Measurements from ENCODE around the gene C1QTNF2. TPM values are rescaled to one million over a fixed set of nuclear protein-coding genes. Genes with fewer than 3 reads are reported as not detected.

The C1QTNF2 gene
- total and polyA plus RNA-seq, 7 donors, result 0.08 to 1.8 (median 0.35) TPM

DNA sequence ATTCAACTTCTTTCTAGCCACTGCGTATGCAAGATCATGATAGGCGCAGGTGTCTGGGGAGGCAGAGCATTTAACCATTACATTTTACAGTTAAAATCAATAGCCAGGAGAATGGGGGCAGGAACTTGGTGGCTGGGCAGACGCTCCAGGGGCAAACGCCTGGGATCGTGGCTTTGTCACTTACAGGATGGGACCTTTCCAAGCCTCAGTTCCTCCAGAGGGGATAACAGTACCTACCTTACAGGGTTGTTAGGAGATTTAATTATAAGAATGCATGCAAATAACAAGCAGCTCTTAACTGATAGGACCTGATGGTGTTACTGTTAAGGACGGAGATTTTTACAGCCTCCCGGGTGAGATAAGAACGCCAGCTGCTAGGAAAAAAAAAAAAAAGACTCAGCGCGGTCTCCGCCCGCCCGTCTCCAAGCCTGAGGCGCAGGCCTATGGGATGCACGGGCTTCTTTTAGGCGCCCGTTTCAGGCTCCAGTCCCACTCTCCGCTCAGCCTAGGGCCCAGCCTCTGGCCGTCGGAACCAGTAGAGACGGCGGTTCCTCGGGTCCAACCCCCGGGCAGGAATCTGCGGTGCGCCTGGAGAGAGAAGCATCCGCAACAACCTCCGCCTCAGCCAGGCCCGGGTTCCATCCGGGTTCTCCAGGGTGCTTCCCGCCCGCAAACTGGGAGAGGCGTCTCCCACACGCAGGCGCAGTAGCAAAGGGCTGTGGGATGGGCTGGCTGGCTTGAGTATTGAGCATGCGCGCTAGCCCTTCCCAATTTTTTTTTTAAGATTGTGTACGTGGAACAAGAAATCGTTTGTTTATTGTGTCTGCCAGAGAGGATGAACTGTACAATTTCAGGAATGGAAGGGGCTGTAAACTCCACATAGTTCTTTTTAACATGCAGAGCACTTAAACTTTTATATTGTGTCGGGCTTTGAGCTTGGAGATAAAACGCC is 29.3 kb upstream of the C1QTNF2 start, which contains the start of gene FAM200C:
Gene FAM200C, minus strand, starts transcription at position 653 of the 952 bp plus-strand sequence. CDS start 4,564 bp downstream, outside the sequence.
- no peaks in the 10 kb centered on the region for H3K9me3 ChIP-seq
- peak within 1 kb of the TSS; percentile 84 for H3K27ac ChIP-seq
- H3K27me3 ChIP-seq (ENCODE audit: insufficient read depth in 3 of 3, low read length in 2 of 3), result no peaks in the 10 kb centered on the region
- TF ChIP-seq CTCF (IDR thresholded peaks at IDR 0.05), result no peak
- ATAC-seq, result peak; percentile 96 to 99 (median 98)
- peaks cover 24% of the 10 kb centered on the region for H3K4me1 ChIP-seq
- H3K36me3 ChIP-seq (ENCODE audit: insufficient read depth in 1 of 2, low read depth in 1 of 2), result peaks cover 3 to 34% of the 10 kb centered on the region in 2 donors
- WGBS, 3 donors, result 1% methylated on average over 41 of the region's 41 CpGs
- intact Hi-C loops (cut with DNase I), result loop anchor here (1.0 to 10.0 kb wide), 4 partner anchors 19 to 1125 kb away; partner anchors contain the start of gene SLU7 (in 1 of the 2)
- DNase-seq, result peak; percentile 93 to 96
- H3K4me3 ChIP-seq, result peak within 1 kb of the TSS; percentile 86

GRCh38 chr5:160398806-160399205 is 28.4 kb upstream of the C1QTNF2 start:
- 39 to 49% (median 39%) methylated on average over 4 of the region's 4 CpGs for WGBS, 3 donors
- H3K27ac ChIP-seq, result no peak overlapping the region
- no peak for ATAC-seq
- peak overlapping the region; percentile 86 for H3K4me3 ChIP-seq
- peaks cover 24% of the 10 kb centered on the region for H3K4me1 ChIP-seq
- DNase-seq, result no peak
- H3K9me3 ChIP-seq, result no peaks in the 10 kb centered on the region
- no peaks in the 10 kb centered on the region for H3K27me3 ChIP-seq (ENCODE audit: insufficient read depth in 3 of 3, low read length in 2 of 3)
- no peak for TF ChIP-seq CTCF (IDR thresholded peaks at IDR 0.05)
- intact Hi-C loops (cut with DNase I), result loop anchor here in 1 of 2 donors (10.0 kb wide), 1 partner anchor 374 kb away; no protein-coding TSS in a partner anchor
- H3K36me3 ChIP-seq (ENCODE audit: insufficient read depth in 1 of 2, low read depth in 1 of 2), result peaks cover 1 to 28% of the 10 kb centered on the region in 2 donors

DNA sequence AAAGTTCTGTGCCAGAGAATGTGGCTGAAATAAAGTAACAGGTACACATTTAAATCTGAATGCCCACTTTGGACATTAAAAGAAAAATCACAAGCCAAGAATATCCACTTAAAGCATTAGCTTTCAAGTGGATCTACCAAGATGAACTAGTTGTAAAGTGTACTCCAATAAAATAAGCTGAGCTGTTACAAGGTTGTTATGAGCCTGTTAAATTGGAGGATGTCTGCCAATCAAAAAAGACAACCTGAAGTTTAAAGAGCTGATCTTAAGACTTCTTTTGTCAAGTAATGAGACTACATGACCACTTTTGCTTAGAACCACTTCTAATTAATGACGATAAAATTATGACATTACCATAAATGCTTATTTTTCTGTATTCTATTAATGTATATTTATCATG is 27.1 kb upstream of the C1QTNF2 start:
- Histone ChIP-seq H3K27ac (no peak overlapping the region), H3K36me3 (ENCODE audit: insufficient read depth in 1 of 2, low read depth in 1 of 2) (peaks cover 0 to 16% of the 10 kb centered on the region in 2 donors), H3K4me1 (peaks cover 24% of the 10 kb centered on the region), H3K9me3 (no peaks in the 10 kb centered on the region), H3K27me3 (ENCODE audit: insufficient read depth in 3 of 3, low read length in 2 of 3) (no peaks in the 10 kb centered on the region), H3K4me3 (no peak overlapping the region)
- intact Hi-C loops (cut with DNase I), result loop anchor here in 1 of 2 donors (10.0 kb wide), 1 partner anchor 373 kb away; no protein-coding TSS in a partner anchor
- DNase-seq, result no peak
- TF ChIP-seq CTCF (IDR thresholded peaks at IDR 0.05), result no peak
- 97 to 100% (median 97%) methylated on average over 1 of the region's 1 CpG for WGBS, 3 donors
- no peak for ATAC-seq

DNA sequence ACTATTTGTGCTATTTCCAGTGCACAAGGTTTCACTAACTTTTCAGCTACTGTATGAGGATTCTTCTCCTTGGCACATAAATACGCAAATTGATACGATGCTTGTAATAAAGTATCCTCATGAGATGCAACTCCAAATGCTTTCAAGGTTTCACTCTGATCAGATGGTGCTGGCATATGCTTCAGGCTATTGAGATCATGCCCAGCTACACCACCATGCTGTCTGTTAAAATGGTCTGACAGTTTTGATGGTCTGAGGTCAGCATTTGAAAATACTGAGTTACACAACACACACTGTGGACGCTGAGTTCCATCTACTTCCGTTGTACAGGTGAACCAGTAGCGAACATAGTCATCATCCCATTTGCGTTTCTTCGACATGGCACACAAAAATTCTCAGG is 24.7 kb upstream of the C1QTNF2 start:
- no peak for TF ChIP-seq CTCF (IDR thresholded peaks at IDR 0.05)
- Histone ChIP-seq H3K9me3 (no peaks in the 10 kb centered on the region), H3K27ac (no peak overlapping the region), H3K36me3 (ENCODE audit: insufficient read depth in 1 of 2, low read depth in 1 of 2) (peaks cover 0 to 4% of the 10 kb centered on the region in 2 donors), H3K4me3 (no peak overlapping the region), H3K27me3 (ENCODE audit: insufficient read depth in 3 of 3, low read length in 2 of 3) (no peaks in the 10 kb centered on the region), H3K4me1 (peaks cover 24% of the 10 kb centered on the region)
- 69 to 85% (median 70%) methylated on average over 7 of the region's 7 CpGs for WGBS, 3 donors
- ATAC-seq (no peak), DNase-seq (no peak)
- intact Hi-C loops (cut with DNase I), result loop anchor here in 1 of 2 donors (10.0 kb wide), 1 partner anchor 370 kb away; no protein-coding TSS in a partner anchor

Measured in psoas muscle (tissue), 8 donors.